Measurements from ENCODE around the gene MOCS1.

MOCS1 gene

DNA sequence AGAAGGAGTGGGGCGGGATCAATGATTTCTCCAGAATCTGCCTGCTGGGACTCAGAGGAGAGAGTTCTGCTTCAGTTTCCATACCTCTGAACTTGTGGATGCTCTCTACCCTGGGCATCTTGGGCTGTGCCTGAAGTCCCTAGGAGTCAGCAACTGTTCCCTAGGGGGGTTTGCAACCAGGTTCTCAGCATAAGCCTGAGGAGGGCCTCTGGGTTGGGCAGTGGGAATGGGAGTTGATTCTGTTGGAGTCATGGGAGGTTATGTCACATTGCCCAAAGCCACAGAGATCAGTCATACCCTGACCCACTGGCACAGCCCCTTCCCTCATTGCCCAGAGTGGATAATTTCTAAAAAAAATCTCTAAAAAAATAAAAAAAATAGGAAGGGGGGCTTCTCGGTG is 47.4 kb downstream of the MOCS1 start:
- peaks cover 2% of the 10 kb centered on the region for H3K27me3 Mint-ChIP-seq
- no peaks in the 10 kb centered on the region for H3K36me3 Mint-ChIP-seq

DNA sequence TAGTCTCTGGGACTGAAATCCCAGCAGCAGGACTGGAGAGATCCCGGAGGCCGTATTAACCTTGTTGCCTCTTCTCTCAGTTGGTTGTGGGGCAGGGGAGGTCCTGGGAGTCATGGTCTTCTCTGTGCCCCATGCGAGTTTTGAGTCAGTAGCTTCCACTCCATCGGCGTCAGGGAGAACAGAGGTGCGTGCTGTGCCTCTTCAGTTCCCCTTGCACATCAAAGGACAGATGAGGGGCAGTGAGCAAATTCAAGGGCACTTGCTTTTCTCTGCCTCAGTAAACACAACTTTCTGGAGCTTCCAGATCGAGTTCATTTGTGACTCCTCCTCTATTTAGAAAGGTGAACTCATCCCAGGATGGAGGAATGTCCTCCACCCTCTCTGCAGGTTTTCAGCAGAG is 48.6 kb downstream of the MOCS1 start:
- H3K36me3 Mint-ChIP-seq: no peaks in the 10 kb centered on the region
- no peaks in the 10 kb centered on the region for H3K4me1 Mint-ChIP-seq
- no peak overlapping the region for H3K4me3 Mint-ChIP-seq
- peaks cover 2% of the 10 kb centered on the region for H3K27me3 Mint-ChIP-seq
- H3K9me3 Mint-ChIP-seq: no peaks in the 10 kb centered on the region
- H3K27ac Mint-ChIP-seq: no peak overlapping the region

More for the DNA sequence above, 47.4 kb downstream of the MOCS1 start:
- Mint-ChIP-seq H3K9me3 (no peaks in the 10 kb centered on the region), H3K27ac (no peak overlapping the region), H3K4me1 (no peaks in the 10 kb centered on the region), H3K4me3 (no peak overlapping the region)

DNA sequence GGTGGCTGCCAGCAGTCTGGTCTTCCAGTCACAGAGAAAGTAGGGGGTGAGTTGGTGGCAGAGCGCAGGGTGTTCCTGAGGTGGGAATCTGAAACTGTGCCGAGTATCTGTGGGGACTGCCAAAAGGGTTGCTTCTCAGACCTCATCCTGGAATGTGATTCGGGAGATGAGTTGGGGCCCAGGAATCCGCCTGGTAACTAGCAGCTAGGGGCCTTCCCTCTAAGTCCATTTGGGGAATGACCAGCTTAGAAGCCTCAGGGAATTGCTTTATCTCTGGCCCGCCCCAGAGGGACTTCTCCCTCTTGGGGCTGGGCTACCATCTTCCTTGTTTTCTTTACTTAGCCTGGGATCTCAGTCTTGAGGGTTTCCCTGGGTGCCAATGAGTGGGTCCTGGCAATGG is 49.6 kb downstream of the MOCS1 start:
- no peaks in the 10 kb centered on the region for H3K4me1 Mint-ChIP-seq
- no peaks in the 10 kb centered on the region for H3K36me3 Mint-ChIP-seq
- H3K9me3 Mint-ChIP-seq: no peaks in the 10 kb centered on the region
- no peak overlapping the region for H3K4me3 Mint-ChIP-seq
- peaks cover 2% of the 10 kb centered on the region for H3K27me3 Mint-ChIP-seq
- H3K27ac Mint-ChIP-seq: no peak overlapping the region

DNA sequence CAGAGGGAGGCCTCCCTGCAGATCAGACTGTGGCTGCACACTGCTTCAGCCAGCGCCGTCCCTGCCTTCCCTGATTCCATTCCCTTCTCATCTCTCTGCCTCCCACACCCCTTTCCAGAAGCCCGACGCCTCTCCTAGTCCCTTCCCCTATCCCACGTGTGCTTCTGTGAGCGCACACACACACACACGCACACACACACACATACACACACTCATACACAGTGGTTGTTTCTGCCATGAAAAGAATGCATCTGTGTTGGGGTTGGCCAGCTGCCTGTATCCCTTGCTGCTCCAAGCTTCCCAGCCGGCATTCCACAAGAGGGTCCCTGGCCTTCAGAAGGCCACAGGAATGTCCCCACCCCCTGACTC is 51.7 kb downstream of the MOCS1 start:
- Mint-ChIP-seq H3K4me3 (no peak overlapping the region), H3K27me3 (no peaks in the 10 kb centered on the region), H3K36me3 (no peaks in the 10 kb centered on the region), H3K9me3 (no peaks in the 10 kb centered on the region), H3K27ac (no peak overlapping the region), H3K4me1 (no peaks in the 10 kb centered on the region)

DNA sequence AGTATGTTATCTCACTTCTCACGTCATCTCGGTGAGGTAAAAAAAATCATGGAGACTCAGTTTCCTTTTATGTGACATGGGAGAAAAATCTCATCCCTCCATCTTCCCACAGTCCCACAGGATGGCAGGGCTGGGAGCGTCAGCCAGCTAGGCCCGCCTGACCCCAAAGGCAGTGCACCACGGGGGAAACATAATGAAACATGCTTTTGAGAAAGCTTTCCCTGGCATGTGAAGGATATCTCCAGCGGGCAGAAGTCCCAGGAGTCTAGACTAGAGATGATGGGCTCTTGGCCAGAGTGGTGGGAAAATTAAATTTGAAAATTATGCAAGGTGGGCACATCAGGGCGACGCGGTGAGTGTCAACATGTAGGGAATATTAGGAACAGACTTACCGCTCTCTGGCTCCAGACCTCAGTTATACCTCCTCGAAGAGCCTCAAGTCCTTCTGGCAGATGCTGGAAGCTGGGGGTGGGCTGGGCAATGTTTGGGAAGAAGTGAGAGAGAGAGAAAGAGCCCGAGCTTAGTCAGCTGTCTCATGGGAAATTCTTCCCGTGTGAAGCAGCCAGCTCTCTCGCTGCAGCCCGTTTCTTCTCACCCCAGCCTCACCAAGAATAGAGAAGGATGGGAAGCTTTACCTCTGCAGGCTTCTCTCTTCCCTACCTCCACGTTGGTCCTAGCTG is 52.3 kb downstream of the MOCS1 start:
- Mint-ChIP-seq H3K27ac (no peak overlapping the region), H3K4me3 (no peak overlapping the region), H3K27me3 (no peaks in the 10 kb centered on the region), H3K9me3 (no peaks in the 10 kb centered on the region), H3K36me3 (no peaks in the 10 kb centered on the region), H3K4me1 (no peaks in the 10 kb centered on the region)

DNA sequence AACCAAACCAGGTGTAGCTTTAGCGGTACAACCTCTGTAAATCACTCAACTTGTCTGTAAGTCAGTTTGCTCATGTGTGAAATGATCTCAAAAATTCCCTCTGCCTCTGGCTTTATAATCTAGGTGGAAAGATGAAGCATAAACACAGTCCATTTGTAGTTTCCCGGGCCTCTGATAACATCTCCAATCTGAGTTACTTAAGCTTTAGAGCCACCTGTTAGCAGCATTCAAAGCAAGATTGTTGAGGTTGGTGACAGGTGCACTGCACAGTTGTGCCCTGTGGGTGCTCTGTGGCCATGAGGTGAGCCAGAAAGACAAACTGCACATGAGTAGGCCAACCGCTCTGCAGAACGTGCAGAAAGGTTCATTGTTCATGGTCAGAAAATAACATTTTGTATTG is 53.7 kb downstream of the MOCS1 start:
- no peak overlapping the region for H3K27ac Mint-ChIP-seq
- H3K36me3 Mint-ChIP-seq: no peaks in the 10 kb centered on the region
- peaks cover 2% of the 10 kb centered on the region for H3K27me3 Mint-ChIP-seq
- no peak overlapping the region for H3K4me3 Mint-ChIP-seq
- H3K9me3 Mint-ChIP-seq: no peaks in the 10 kb centered on the region
- H3K4me1 Mint-ChIP-seq: no peaks in the 10 kb centered on the region

DNA sequence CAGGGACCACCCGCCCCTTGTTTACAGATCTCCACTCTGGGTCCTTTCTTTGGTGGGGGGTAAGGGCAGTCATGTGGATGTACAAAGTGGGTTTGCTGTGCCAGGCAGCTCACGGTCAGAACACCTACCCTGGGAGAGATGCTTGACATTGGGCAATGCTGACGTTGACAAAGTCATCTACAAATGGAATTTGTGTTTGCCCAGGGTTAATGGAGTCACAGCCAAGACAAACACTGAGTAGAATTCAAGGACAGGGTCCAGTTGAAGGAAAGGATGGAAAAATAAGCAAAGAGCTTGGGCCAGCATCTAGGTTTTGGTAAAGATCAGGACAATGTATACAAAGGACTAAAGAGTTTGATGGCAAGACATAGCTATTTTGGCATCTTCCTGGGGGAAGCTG is 54.7 kb downstream of the MOCS1 start:
- no peaks in the 10 kb centered on the region for H3K4me1 Mint-ChIP-seq
- H3K27ac Mint-ChIP-seq: no peak overlapping the region
- H3K36me3 Mint-ChIP-seq: no peaks in the 10 kb centered on the region
- no peaks in the 10 kb centered on the region for H3K9me3 Mint-ChIP-seq
- peaks cover 2% of the 10 kb centered on the region for H3K27me3 Mint-ChIP-seq
- H3K4me3 Mint-ChIP-seq: no peak overlapping the region

DNA sequence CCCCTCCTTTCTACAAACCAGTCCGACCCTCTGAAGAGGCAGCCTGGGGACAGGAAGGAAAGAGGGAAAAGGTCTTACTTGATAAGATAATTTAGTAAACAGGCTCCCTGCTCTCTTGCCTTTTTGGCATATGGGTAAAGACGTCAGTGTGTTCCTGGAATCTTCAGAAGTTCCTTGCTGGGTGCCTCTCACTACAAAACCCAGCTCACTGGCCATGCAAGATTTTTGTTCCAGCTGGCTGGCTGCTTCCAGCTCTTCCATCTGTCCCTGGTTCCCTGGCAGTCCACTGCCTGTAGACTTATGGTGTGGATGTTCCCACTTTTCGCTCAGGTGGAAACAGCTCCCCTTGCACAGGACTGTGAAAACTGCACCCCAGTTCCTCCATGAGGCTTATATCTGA is 57.4 kb downstream of the MOCS1 start:
- Mint-ChIP-seq H3K4me3 (no peak overlapping the region), H3K27ac (no peak overlapping the region), H3K27me3 (peaks cover 2% of the 10 kb centered on the region), H3K9me3 (no peaks in the 10 kb centered on the region), H3K4me1 (no peaks in the 10 kb centered on the region), H3K36me3 (no peaks in the 10 kb centered on the region)

DNA sequence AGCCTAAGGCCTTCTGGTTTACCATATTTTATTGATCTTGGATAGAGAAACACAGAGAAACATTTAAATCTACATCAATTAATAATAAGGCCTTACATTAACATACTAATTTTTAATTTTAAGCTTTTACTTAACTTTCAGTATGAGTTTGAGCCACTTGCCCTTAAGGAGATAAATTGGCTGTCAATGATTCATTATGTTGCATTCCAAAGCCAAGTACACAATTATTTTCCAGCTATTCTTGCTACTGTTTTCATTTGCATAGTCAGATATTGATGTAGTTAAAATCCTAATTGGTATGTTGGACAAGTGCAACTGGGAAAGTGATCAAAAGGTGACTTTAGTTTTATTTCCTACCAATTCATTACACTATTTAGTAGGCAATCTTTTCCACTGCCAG is 58.2 kb downstream of the MOCS1 start:
- Mint-ChIP-seq H3K4me1 (no peaks in the 10 kb centered on the region), H3K36me3 (no peaks in the 10 kb centered on the region), H3K27me3 (peaks cover 2% of the 10 kb centered on the region), H3K9me3 (no peaks in the 10 kb centered on the region), H3K4me3 (no peak overlapping the region), H3K27ac (no peak overlapping the region)

DNA sequence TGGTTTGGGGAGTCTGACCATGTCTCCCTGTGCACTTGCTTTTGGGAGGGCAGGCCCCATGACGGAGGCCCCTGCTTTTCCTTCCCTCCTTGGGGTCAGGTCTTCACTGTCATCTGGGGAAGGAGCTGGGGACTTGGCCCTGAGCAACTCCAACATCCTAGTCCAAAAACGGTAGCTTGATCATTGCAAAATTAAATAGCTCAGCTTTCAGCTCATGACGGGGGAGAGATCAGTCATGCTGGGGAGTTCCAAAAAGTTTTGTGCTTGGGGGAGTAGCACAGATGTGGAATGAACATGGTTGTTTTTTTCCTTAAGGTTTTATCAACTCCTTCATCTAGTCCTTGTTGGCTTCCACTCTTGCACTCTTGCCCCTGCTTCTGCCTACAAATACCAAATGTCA is 60.8 kb downstream of the MOCS1 start:
- no peak overlapping the region for H3K4me3 Mint-ChIP-seq
- H3K27ac Mint-ChIP-seq: no peak overlapping the region
- H3K9me3 Mint-ChIP-seq: no peaks in the 10 kb centered on the region
- H3K27me3 Mint-ChIP-seq: peaks cover 2% of the 10 kb centered on the region
- no peaks in the 10 kb centered on the region for H3K4me1 Mint-ChIP-seq
- H3K36me3 Mint-ChIP-seq: no peaks in the 10 kb centered on the region

DNA sequence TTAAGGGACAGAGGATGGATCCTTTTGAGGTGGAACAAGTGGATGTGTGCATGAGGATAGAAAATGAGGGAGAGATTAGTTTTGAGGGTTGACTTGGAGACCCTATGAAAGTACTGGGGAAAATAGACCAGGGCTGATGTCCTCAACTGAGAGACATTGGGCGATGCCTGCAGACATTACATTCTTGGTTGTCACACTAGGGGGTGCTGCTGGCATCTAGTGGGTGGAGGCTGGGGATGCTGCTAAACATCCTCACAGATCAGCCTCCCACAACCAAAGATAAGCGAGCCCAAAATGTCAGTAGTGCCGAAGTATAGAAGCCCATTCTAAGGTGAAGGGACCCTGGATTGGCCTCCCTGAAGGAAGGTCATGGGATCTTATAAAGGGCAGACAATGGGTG is 63.3 kb downstream of the MOCS1 start:
- Mint-ChIP-seq H3K4me1 (no peaks in the 10 kb centered on the region), H3K4me3 (no peak overlapping the region), H3K36me3 (no peaks in the 10 kb centered on the region), H3K27me3 (peaks cover 3% of the 10 kb centered on the region), H3K27ac (no peak overlapping the region), H3K9me3 (no peaks in the 10 kb centered on the region)

DNA sequence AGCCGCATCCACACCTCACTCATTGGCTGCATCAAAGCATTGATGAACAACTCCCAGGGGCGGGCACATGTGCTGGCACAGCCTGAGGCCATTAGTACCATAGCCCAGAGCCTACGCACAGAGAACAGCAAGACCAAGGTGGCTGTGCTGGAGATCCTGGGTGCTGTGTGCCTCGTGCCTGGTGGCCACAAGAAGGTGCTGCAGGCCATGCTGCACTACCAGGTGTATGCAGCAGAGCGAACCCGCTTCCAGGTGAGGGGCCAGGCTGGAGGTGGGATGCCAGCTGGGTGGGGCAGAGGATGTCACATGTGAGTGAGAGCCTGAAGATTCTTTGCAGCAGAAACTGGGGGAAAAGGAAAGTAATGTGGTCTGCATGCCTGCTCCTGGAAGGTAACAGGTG is 66.7 kb downstream of the MOCS1 start:
- no peak overlapping the region for H3K27ac Mint-ChIP-seq
- no peaks in the 10 kb centered on the region for H3K36me3 Mint-ChIP-seq
- H3K27me3 Mint-ChIP-seq: peaks cover 6% of the 10 kb centered on the region
- H3K4me3 Mint-ChIP-seq: no peak overlapping the region
- H3K4me1 Mint-ChIP-seq: no peaks in the 10 kb centered on the region
- H3K9me3 Mint-ChIP-seq: no peaks in the 10 kb centered on the region

DNA sequence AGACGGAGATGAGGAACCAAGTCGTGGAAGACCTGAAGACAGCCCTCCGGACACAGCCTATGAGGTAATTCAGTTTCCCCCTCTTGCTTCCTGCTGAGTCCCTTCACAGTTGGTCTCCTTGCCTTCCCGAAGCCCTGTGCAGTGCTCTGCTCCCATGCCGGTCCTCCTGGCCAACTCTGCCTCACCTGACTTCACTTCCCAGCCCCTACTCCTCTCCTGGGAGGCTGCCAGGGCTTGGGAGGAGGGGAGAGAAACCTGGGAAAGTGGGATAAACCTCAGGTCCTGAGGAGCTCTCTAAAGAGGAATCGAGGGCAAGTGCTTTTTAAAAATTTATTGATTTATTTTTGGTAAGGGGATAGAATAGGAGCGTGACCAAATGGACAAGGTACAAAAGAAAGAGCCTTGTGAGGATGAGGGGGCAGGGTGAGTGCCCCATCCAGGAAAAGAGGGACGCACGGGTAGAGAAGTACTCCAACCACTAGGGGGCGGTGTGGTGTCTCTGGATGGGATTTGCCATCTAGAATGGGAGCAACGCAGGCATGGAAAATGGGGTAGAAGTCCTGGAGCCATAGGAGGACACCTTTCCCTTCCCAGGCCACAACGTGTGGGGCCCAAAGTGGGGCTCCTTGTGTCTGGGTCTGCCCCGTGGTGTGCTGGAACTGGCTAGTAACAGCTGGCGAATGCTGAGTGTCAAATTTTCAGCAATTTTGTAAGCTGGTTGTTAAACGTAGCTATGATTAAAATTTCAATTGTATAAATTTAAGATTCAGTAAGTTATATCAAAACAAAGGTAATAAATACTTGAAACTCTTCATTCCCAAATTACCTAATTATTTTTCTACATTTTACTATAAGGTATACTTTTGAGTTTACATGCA is 69.0 kb downstream of the MOCS1 start:
- Mint-ChIP-seq H3K27ac (no peak overlapping the region), H3K36me3 (no peaks in the 10 kb centered on the region), H3K4me3 (no peak overlapping the region), H3K9me3 (no peaks in the 10 kb centered on the region), H3K27me3 (peaks cover 8% of the 10 kb centered on the region), H3K4me1 (no peaks in the 10 kb centered on the region)

DNA sequence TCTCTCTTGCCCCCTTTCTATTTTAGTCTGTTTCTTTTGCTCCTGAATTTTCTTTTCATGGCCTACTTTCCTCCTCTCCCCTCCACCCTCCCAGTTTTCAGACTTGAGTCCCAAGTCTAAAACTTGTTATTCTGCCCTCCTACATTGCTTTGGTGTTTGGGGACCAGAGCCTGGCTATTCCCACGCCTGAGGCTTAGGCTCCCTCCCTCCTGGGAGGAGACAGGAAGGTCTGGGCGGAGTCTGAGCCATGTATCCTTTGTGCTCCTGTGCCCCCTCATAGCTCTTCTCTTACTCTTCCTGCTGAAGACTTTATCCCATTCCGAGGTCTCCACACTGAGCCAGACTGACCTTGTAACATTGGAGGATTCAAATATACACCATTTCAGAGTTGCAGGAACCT is 72.6 kb downstream of the MOCS1 start:
- Mint-ChIP-seq H3K4me1 (no peaks in the 10 kb centered on the region), H3K27ac (no peak overlapping the region), H3K36me3 (no peaks in the 10 kb centered on the region), H3K27me3 (peaks cover 7% of the 10 kb centered on the region), H3K9me3 (no peaks in the 10 kb centered on the region), H3K4me3 (no peak overlapping the region)

DNA sequence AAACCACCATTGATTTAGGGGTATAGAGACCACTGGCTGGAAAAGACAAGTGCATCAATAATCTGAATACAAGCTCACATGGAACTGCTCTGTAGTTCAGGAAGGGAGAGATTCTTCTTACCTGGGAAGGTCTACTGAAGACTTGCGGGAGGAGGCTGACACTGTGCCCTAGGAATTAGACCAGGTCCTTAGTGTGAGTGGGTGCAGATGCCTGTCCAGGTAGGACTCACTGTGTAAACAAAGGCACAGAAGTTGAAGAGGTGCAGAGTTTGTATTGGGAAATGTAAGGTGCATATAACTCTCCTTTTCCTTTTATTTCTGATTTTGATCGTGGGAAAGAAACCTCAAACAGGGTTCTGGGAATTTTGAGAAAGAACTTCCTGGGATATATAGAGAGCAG is 75.2 kb downstream of the MOCS1 start:
- Mint-ChIP-seq H3K4me3 (no peak overlapping the region), H3K36me3 (no peaks in the 10 kb centered on the region), H3K9me3 (no peaks in the 10 kb centered on the region), H3K27ac (no peak overlapping the region), H3K4me1 (no peaks in the 10 kb centered on the region), H3K27me3 (peaks cover 5% of the 10 kb centered on the region)

DNA sequence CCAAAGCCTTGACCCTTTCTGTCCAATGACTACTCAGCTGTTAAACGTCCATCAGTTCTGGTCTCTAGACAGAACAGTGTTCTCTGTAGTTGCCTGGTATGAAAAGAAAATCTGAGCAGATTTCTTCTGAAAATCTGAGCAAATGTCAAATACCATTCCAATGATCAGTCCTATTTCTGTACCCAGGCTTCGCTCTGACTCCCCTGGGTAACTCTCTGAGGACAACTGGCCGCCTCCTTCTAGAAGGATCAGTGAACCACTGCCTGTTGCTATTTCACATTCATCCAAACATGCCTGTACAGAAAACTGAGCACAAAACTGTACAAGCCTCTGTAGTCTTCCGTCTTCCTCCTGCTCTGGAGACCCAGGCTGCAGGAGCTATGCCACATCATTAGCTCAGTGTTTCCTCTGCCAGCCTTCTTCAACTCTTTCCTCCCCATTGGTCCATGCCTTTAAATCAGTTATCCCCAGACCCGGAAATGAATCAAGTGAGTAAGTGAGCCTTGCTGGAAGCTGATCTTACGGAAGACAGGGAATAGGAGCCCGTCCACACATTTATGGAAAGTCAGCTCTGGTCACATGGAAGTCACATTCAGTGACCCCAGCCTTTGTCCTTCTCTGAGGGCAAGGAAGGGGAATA is 78.8 kb downstream of the MOCS1 start:
- Mint-ChIP-seq H3K27ac (no peak overlapping the region), H3K36me3 (no peaks in the 10 kb centered on the region), H3K9me3 (no peaks in the 10 kb centered on the region), H3K27me3 (peaks cover 3% of the 10 kb centered on the region), H3K4me3 (no peak overlapping the region), H3K4me1 (no peaks in the 10 kb centered on the region)
